Stimulated activated CD8-positive, alpha-beta memory T cell treated with anti-CD3 and anti-CD28 coated beads, Interleukin-15, amount 100 ng/mL, for 24 hours (primary cell): ENCODE measurements around the gene STK24.

Experiments used
- DNase-seq: peaks from one replicate; pipeline ENCODE4 v3.0.0-alpha.2; 2020; ENCODE audit warnings: low read depth

The STK24 gene

GRCh38 chr13:98471934-98472333, 105.0 kb downstream of the STK24 start:
- DNase-seq = no peak

- no peak for DNase-seq
Measured at GRCh38 chr13:98470920-98471319, 106.0 kb downstream of the STK24 start.

GRCh38 chr13:98468929-98469328, 108.0 kb downstream of the STK24 start:
- DNase-seq = no peak

- DNase-seq = no peak
Measured at GRCh38 chr13:98468361-98468760, 108.5 kb downstream of the STK24 start.

GRCh38 chr13:98467263-98467985, 109.5 kb downstream of the STK24 start:
- DNase-seq = no peak

- DNase-seq = no peak
Measured at GRCh38 chr13:98466634-98467236, 110.2 kb downstream of the STK24 start.

- DNase-seq = no peak
Measured at GRCh38 chr13:98462946-98463345, 114.0 kb downstream of the STK24 start.

GRCh38 chr13:98462241-98462882, 114.5 kb downstream of the STK24 start:
- no peak for DNase-seq

- DNase-seq = no peak
Measured at GRCh38 chr13:98461486-98462240, 115.2 kb downstream of the STK24 start.

GRCh38 chr13:98460516-98460915, 116.4 kb downstream of the STK24 start:
- no peak for DNase-seq

- DNase-seq = no peak
Measured at GRCh38 chr13:98459721-98460370, 117.1 kb downstream of the STK24 start.

- DNase-seq = no peak
Measured at GRCh38 chr13:98459171-98459681, 117.7 kb downstream of the STK24 start.

- DNase-seq = no peak
Measured at GRCh38 chr13:98458431-98458830, 118.5 kb downstream of the STK24 start.

GRCh38 chr13:98457053-98457452, 119.9 kb downstream of the STK24 start:
- no peak for DNase-seq

- DNase-seq = no peak
Measured at GRCh38 chr13:98456413-98456845, 120.5 kb downstream of the STK24 start.

GRCh38 chr13:98454389-98454881, 122.5 kb downstream of the STK24 start:
- DNase-seq = no peak

- DNase-seq = no peak
Measured at GRCh38 chr13:98452851-98453843, 123.8 kb downstream of the STK24 start.

- DNase-seq = no peak
Measured at GRCh38 chr13:98451676-98452470, 125.0 kb downstream of the STK24 start.

GRCh38 chr13:98450539-98451111, 126.3 kb downstream of the STK24 start:
- no peak for DNase-seq
